ENCODE results near the gene SYNPR.

GRCh38 chr3:63414607-63415006 lies 136.5 kb downstream of the SYNPR start:
- TF ChIP-seq, protein P1, sequence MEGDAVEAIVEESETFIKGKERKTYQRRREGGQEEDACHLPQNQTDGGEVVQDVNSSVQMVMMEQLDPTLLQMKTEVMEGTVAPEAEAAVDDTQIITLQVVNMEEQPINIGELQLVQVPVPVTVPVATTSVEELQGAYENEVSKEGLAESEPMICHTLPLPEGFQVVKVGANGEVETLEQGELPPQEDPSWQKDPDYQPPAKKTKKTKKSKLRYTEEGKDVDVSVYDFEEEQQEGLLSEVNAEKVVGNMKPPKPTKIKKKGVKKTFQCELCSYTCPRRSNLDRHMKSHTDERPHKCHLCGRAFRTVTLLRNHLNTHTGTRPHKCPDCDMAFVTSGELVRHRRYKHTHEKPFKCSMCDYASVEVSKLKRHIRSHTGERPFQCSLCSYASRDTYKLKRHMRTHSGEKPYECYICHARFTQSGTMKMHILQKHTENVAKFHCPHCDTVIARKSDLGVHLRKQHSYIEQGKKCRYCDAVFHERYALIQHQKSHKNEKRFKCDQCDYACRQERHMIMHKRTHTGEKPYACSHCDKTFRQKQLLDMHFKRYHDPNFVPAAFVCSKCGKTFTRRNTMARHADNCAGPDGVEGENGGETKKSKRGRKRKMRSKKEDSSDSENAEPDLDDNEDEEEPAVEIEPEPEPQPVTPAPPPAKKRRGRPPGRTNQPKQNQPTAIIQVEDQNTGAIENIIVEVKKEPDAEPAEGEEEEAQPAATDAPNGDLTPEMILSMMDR (conservative IDR thresholded peaks at IDR 0.05 in 1 of 2, IDR thresholded peaks at IDR 0.05 in 1 of 2; ENCODE audit: extremely low read depth in 1 of 2, insufficient read depth in 1 of 2, low read depth in 1 of 2, low read length in 2 of 2) = no peak
- no peak for TF ChIP-seq EZH2 (IDR thresholded peaks at IDR 0.05; ENCODE audit: borderline replicate concordance, low read length)

Data from mammary epithelial cell (primary cell).